HG02642 (cell line): ENCODE data around the gene MYO1G.

Experiments used
- ATAC-seq: cut with Tn5 transposase; IDR thresholded peaks from one replicate; pipeline ENCODE4 v1.9.1; 2021; ENCODE audit warnings: mild to moderate bottlenecking; ENCODE audit not compliant: unreplicated experiment, poor library complexity

The MYO1G gene

DNA sequence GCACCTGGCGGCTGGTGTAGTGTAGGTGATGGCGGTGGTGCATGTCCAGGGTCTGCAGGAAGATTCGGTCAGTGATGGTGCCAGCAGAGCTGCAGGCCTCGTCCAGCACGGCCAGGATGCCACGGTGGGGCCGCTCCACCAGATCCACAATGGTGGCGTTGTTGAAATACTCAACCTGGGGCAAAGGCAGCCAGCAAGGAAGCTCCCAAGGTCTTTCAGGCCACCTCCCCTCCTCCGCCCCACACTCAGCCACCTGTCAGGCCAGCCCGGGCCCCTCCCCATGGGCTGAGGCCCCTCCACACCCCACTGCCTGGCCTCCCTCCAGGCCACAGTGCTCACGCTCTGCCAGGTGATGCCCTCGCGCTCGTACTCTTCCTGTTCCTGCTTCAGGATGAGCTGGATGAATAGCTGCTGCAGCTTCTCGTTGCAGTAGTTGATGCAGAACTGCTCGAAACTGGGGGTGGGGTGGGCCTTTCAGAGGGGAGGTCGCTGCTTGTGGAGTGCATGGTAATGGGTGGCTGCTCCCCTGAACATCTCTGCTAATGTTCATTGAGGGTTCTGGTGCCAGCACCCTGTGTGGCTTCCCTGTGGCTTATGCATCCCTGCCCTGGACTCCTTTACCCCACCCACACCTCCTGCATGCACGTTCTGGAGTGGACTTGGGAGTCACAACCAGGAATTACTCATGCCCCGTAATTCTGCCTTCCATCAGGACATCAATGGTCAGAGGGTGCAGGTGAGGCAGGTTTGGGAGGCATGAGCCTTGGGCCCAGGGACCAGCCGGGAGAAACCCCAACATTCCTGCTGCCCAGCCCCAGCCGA, 8.9 kb downstream of the MYO1G start:
- ATAC-seq, result no peak

DNA sequence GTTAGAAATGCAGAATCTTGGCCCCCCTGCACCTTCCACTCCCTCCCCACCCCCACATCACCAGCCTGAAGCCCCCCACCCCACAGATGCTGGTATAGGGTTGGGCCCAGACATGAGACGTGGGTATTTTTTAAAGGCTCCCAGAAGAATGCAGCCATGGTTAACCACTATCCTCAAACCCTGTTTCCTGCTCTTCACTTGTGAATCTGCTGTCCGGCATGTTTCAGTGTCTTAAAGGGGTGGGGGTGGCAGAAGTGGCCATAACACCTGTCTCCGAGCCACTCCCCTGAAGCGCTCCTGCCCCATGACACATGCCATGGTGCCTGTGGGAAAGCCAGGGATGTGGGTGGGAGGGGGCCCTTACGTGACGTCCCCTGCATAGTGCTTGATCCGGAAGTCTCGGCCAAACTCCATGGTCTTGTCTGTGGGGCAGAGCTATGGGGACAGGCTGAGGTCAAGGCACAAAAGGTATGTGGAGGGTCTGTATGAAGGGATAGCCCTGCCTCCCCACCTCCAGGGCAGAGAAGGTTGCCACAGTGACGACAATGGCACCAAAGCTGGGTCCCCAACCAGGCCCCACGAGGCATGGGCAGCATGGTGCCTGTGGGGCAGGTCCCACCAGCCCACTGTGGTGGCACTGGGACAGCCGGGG, 9.6 kb downstream of the MYO1G start:
- ATAC-seq, result no peak

DNA sequence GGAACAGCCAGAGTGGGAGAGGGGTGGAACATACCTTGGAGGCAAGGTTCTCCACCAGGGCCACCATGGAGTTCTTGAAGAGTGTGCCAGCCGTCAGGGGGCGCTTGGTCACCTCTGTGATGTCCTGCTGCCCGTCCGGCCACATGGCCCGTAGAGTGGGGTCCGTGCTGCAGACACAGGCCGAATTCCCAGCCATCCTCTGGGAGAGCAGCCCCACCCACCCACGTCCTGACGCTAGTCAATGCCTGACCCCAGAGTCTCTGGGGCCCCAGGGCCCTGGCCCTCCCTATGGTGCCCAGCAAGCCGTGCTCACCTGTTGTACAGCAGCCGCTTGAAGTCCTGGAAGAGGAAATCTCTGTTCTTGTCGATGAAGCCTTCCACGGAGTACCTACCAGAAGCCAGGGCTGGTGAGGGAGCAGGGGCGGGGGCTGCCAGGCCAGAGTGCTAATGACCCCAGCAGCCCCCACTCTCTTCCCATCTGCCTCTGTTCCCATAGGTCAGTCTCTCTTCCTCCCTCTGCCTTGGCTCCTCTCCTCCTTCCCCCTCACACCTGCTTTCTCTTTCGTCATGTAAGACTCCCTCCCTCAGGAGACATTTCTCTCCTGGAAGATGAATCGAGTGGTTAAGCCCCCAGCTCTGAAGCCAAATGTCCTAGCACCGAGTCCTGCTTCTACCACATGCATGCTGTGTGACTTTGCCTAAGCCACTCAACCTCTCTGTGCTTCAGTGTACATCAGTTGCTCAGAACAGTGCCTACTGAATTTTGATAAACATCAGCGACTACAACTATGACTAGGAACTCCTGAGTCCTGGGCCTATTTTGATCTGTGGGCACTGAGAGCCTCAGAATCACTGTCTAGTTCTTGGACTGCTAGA, 11.0 kb downstream of the MYO1G start:
- ATAC-seq, result no peak

DNA sequence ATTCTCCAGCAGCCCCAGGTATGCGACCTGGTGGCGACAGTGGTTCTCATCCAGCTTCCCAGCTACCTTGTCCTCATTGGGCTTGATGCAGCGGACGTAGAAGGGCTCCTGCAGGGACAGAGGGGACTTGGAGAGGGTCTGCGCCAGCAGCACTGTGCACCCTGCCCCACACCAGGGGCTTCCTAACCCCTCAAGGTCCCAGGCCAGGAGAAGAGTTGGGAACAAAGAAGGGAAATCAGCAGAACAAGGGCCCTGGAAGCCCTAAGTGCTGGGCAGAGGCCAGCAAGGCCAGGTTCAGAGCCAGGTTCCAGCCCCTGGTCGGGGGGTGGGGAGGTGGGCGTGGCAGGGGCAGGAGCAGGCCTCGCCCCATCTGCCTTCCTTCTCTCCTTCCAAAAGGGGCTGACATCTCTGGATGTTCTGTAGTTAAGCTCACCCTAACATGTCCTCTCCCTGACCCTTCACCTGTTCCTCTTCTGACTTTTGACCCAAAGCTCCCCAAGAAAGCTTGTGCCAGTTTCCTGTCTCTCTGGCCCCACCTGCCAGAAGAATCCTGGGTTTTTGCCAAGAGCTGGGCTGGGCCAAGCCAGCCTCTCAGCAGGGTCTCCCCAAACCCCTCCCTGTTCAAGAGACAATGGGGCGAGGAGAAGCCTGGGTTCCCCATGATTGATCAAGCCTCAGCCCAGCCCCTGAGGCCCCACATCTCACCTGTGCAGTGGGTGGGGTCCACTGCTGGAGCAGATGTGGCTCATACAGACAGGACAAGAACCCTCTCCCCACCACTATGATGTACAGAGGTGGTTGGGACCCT, 11.9 kb downstream of the MYO1G start:
- ATAC-seq, result no peak

DNA sequence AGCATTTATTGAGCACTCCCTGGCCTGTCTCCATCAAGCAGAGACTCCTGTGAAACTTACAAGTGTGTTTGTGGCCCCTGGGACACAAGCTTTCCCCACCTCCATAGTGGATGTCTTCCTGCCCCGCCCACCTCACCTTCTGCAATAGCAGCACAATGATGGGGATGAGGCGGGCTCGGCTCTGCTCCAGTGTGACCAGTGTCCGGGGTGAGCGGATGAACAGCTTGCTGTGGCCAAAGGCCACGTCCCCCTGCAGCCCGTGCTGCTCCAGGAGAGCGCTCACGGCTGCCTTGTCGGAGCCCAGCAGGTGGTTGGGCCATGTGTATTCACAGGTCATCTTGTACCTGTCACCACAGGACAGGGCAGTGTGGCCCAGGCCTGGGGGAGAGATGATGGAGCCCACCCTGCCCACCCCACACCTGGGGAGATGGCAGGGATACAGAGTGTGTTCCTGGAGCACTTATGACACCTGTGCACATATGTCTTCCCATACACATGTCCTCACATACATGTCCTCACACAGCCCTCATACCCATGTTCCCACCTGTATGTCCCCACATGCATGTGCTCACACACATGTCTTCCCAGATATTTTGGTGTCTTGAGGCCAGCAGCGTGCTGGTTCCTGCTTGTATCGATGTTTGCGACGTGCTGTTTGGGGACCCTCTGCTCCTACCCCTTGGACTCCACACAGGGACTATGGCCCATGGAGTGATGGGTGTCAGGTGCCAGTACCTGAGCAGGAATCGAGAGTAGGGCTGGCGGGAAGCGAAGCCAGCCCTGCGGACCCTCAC, 12.7 kb downstream of the MYO1G start:
- no peak for ATAC-seq

DNA sequence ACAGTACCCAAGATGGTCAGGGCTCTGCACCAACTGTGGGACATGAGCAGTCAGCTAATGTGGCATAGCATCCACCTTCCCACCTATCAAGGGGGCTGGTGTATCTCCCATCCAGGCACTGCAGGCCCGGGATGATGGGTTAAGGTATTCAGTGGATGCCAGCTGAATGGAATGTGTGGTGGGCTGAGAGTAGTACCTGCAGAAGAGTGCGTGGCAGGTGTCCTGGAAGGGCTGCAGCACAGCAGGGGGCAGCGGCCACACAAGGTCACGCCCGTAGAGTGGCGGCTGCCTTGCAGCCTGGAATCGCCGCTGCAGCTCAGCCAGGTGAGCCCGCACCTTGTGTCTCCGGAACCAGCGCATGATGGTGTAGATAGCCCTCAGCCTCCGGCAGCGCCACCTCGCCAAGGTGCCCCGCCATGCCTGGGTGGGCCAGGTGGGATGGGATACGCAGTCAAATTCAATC, 13.3 kb downstream of the MYO1G start:
- ATAC-seq, result no peak

DNA sequence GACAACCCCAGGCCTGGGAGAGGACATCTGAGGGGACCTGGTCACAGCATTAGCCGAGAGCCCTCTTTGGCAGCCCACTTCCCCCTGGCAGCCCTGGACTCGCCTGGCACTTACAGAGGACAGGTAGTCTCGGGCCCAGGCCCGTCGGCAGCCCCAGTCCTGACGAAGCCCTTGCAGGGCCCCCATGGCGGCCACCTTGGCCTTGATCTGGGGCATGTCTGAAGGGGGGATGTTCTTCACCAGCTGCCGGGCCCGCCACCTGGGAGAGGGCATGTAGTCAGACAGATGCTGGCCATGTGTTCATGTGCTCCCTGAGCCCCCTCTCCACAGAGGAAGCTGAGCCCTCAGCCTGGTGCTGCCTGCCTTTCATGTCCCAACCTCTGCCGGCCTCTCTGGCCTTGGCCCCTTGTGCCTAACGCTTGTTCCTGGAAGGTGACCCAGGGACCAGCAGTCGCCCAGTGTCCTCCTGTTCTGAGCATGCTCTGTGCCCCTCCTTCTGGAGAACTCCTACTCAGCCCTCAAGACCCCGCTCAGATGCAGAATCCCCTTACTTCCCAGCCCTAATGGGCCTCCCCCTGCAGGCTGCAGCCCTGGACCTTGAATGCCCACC, 13.9 kb downstream of the MYO1G start:
- no peak for ATAC-seq

DNA sequence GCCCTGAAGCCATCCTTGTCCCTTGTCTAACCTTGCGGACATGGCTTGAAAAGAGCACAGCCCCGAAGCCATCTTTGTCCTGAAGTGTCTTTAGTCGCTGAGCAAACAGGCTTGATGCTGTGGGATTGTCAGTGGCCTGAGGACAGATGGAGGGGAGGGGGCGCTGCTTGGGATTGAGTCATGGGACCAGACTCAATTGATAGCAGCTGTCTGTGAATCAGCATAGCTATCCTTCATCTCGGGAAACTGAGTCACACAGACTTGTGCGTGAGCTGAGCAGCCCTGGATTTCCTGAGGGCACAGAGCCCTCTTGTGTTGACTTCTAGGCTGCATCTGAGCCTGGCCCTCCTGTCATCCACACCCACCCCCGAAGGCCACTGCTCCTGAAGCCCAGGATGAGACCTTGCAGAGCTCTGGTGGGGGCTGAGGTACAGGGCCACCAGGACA, 14.4 kb downstream of the MYO1G start:
- ATAC-seq, result no peak

DNA sequence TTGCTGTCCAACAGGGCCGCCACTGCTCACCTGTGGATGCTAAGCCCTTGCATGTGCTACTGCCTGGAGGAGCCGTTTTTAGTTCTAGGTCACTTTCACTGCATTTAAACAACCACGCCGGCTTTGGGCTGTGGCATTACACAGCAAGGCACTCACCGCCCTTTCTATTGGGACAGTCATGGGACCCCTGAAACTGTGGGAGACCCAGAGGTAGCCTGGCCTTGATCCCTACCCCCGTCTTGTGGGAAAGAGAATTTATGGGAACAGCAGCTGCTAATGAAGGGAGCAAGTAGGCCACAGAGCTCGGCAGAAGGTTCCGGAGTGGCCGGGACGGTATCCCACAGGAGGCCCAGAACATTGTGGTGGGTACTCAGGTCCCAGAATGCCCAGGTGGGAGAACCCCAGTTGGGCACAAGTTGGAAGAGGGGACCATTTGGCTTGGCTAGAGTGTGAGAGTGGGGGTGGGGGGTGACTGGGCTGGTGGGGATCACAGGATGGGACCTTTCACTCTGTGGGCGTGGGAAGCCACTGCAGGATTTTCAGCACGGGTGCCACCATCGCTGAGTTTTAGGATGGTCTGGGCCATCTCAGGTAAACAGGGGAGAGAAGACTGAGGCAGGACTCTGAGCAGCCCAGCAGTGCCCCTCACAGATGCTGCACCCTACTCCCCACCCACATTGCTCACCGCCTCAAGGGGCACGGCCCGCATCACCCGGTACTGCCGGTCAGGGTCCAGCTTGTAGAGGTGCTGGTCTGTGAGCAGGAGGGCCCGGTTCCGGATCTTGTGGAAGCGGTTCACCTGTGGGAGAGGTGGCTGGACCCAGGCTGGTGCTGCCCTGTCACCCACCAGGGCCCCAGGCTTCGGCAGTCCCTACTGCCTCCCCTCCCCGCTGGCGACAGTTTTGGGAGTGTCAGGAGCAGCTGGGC, 15.2 kb downstream of the MYO1G start:
- no peak for ATAC-seq

DNA sequence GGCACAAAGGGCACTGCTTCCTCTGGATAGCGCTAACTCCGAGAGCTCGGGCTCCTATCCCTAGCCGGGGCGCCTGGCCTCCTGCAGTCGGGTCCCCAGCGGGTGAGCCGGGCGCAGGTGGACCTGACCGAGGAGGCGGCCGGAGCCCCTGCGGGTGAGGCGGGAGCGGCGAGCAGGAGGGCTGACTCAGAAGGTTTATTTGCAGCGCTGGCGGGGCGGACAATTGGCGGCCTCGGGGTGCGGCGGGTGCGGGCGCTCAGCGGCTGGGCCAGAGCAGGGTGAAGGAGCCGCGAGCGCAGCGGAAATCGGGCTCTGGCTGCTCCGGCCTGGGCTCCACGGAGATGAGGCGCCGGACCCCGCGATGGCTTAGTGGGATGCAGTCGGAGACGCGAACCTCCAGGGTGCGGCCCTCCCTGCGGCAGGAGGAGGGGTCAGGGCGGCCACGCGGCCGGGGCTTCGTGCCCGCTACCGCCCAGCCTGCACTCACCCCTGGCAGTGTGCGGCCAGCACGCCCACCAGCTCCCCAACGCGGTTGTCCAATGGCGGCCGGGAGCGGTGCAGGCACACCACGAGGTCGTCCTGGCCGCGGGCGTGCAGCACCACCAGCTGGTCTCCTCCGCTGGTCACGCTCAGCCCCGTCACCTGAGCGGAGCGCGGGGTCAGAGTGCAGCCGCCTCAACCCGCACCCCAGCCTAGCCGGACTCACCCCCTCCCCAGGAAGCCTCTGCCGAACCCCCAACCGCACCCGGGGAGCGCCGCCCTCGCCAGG, 16.1 kb downstream of the MYO1G start:
- no peak for ATAC-seq

DNA sequence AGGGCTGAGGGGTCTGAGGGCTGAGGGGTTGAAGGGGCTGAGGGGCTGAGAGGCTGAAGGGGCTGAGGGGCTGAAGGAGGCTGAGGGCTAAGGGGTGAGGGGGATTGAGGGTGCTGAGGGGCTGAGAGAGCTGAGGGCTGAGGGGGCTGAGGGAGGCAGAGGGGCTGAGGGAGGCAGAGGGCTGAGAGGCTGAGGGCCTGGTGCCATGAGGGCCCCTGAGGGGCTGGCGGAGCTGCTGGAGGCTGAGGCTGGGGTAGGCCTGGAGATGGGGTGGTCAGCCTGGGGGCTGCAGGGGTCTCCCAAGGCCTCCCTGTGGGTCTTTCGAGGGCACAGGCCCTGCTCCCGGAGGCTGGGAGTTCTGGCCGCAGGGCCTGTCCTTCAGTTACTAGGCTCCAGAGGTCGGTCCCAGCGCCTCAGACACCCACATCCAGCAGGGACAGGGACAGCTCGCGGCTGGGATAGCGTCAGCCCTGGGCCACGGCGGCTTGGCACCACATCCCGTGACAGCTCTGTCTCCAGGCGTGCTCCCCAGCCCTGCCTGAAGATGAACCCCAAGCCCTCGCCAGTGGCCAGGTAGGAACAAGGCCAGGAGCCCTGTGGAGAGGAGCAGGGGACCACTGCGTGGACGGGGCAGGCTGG, 16.9 kb downstream of the MYO1G start:
- no peak for ATAC-seq

DNA sequence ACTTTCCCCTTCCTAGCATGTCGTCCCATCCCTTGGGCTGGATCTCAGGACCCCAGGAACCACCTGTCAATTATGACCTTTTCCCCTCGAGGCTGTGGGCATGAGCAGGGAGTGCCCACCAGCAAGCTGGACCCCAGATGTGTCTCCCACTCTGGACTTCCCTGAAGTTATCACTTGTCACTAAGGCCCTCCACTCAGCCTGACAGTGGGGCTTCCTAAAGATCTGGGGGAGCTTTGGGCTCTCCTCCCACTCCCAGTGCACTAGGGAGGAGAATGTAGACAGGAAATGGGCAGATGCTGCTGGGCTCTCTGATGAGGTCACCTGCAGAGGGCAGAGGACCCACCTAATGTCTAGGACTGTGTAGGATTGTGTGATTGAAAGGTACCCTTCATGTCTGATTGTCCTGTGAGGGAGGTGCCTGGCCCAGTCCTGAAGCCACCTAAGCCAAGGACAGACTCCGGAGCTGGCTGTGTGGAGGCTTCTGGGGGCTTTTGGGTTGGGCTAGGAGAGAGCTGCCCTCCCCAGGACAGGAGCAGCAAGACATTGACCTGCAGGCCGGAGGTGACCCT, 18.7 kb downstream of the MYO1G start:
- ATAC-seq, result no peak

DNA sequence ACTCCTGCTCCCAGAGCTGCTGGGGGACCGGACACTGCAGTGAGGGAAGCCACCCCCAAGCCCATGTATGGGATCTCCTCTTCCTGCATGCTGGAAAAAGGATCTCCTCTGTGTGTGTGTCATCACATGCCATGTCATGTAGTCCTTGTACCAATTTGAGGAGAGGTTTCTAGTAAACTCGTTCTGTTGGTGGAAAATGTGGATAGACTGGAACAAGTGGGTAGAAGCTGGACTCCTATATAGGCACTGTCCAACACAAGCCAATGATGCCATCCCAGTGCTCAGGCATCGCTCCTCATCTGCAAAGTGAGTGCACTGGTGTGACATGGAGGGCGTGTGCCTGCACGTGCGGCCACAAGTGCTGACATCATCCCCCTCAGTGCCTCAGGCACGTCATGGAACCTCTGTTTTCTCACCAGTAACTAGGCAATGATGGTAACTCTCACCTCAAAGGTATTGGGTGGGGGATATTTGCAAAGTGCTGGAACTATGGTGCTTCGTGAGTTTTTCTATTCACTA, 19.3 kb downstream of the MYO1G start:
- ATAC-seq, result no peak

DNA sequence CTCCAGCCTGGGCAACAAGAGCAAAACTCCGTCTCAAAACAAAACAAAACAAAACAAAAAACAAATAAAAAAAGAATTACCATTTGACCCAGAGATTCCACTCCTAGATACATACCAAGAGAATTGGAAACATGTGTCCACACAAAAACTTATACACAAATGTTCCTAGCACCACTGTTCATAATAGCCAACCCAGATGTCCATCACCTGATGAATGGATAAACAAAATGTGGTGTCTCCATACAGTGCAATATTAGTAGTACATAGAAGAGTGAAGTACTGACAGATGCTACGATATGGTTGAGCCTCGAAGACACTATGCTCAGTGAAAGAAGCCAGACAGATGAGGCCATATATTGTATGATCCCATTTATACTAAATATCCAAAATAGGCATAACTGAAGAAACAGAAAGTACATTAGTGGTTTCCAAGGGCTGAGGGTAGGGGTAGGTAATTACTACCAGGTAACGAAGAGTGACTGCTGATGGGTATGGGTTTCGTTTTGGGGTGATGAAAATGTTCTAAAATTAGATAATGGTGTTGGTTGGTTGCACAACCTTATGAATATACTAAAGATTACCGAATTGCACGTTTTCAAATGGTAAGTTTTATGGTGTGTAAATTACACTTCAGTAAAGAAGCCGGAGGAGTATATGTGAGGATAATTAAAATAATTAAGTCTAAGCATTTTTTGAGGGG, 20.0 kb downstream of the MYO1G start:
- ATAC-seq, result no peak

DNA sequence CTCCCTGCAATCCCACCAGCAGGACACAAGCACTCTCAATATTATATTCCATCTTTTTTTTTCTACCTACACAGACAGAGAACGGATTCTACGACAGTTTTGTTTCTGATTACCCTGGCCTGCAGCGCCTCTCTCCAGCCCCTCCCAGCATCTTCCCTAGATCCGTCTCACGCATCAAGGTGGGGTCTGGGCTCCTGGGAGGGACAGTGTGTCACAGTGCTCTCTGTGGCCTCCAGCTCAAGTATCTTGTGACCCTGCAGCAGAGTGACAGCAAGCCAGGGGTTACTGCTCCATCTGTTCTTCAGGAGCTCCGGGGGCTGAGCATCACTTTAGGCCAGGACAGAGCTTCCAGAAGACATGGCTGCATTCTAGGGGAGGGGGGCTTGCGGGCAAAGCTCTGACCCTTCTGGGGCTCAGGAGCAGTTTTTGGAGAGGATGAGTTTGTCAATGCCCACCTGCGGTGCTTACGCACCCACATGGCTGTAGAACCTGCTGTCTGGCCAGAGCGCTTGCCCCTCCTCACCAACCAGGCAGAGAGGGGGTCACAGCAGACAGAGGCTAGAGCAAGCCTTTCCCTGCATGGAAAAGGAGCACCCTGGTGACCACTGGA, 22.6 kb downstream of the MYO1G start:
- ATAC-seq, result no peak
